ENCODE results near the gene NRG2.

Gene NRG2

GRCh38 chr5:139845846-139846681, 197.0 kb downstream of the NRG2 start:
- no peak overlapping the region for H3K4me3 ChIP-seq (ENCODE audit: low read depth, low read length)

- no peak overlapping the region for H3K4me3 ChIP-seq (ENCODE audit: low read depth, low read length)
Measured at GRCh38 chr5:139844472-139845145, 198.5 kb downstream of the NRG2 start.

GRCh38 chr5:139843991-139844390, 199.1 kb downstream of the NRG2 start:
- H3K4me3 ChIP-seq (ENCODE audit: low read depth, low read length) = no peak overlapping the region

DNA sequence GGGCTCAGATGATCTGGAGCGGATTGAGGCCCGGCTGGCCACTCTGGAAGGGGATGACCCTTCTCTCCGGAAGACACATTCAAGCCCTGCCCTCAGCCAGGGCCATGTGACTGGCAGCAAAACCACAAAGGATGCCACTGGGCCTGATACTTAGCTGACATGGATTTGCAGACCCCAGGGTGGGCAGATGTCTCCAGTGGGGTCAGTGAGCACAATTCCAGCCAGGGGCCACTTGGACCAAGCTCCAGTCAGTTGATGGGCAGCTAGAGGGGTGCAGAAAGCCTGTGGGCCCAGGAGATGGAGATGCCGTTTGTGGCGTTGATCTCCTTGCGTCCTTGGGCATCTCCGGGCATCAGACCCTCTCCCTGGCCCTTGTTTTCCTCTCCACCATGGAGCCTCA, 200.8 kb downstream of the NRG2 start:
- no peak overlapping the region for H3K4me3 ChIP-seq (ENCODE audit: low read depth, low read length)

- no peak overlapping the region for H3K4me3 ChIP-seq (ENCODE audit: low read depth, low read length)
Measured at GRCh38 chr5:139841549-139841948, 201.6 kb downstream of the NRG2 start.

DNA sequence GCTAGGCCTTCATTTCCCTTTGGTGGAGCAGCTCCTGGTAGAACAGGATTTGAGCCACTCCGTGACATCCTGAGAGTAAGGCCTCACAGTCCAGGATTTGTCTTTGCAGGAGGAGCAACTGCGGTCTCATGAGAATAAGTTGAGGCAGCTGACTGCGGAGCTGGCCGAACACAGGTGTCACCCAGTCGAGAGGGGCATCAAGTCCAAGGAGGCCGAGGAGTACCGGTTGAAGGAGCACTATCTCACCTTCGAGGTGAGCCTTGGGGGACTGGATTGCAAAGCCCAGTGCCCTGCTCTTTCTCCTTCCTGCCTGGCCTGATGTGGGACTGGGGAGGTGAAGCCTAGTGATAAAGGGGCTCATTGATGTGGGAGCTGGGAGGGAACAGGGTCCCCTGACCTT, 203.2 kb downstream of the NRG2 start:
- no peak overlapping the region for H3K4me3 ChIP-seq (ENCODE audit: low read depth, low read length)

DNA sequence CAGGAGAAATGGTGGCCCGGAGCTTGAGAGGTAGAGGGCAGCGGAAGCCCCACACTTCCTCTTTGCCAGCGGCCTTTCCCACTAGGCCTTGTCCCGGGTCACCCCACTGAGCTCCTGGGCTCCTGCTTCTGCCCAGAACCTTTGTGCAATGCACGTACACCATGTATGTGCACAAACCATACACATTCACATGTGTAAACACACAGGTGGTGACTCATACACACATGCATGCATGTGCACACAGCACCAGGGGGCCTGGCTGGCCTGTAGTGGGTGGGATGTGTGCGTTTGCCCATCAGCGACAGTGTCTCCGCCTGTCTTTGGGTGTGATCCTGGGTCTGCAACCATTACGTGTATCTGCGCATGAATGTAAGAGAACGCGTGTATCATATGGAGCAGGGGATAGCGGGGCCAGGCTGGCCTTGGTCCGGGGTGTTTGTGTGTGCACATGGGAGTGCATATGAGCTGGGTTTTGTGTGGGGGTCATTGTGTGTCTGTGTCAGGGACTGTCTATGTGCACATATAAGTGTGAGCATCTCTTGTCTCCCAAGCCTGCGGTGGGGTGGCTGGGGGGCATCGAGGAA, 203.8 kb downstream of the NRG2 start:
- H3K4me3 ChIP-seq (ENCODE audit: low read depth, low read length) = no peak overlapping the region

DNA sequence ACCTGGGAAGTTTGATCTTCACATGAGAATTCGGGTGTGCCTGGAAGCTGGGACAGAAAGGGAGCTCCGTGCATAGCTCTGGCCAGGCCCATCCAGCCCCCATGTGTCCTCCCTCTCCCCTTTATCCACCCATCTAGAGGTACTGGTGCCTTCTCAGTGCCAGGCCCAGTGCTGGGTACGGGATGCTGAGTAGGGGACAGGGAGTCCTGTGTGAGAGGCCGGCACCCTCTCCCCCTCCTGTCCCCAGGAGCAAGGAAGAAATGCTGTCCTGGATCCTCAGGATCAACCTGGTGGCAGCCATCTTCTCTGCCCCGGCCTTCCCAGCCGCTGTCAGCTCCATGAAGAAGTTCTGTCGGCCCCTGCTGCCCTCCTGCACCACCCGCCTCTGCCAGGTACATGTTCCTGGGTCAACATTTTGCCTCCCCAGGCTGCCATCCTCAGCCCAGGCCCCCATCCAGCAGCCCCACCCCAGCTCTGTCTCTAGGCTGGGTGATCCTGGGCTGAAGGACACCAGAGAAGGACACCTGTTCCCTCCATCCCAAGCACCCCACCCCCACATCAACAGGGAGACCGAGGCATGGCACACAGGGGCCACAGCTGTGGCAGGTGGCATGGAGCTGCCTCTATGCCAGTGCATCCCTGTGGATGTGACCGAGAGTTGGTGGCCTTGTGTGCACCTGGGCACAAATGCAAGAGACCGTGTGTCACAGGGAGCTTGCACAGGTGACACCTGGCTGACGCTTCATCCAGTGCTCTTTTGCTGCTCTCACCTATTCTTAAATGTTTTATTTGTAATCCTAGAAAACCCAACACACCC, 204.5 kb downstream of the NRG2 start:
- no peak overlapping the region for H3K4me3 ChIP-seq (ENCODE audit: low read depth, low read length)

DNA sequence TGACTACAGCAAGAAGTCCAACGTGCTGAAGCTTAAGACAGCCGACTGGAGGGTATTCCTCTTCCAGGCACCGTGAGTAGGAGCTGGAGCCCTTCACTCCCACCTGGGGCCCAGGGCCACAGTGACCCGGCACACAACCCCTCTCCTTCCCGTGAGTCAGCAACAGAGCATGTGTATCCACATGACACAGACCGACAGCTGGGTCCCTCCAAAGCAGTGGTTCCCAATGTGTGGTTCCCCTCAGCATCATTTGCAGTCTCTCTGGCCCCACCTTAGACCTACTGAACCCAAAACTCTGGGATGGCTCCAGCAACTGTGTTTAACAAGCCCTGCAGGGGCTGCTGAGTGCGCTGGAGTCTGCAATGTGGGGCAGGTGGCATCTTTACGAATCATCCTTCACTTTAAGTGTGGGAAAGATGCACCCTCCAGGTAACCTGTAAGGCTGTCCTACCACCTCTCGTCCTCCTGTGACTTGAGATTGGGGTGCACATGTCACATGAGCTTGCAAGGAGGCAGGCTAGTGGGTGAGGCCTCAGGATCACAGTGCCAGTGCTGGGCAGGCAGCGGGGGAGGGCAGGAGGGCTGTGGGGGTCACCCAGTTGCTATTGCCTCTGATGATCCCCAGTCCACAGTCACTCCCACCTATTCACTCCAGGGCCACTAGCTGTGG, 205.3 kb downstream of the NRG2 start:
- H3K4me3 ChIP-seq (ENCODE audit: low read depth, low read length) = no peak overlapping the region

DNA sequence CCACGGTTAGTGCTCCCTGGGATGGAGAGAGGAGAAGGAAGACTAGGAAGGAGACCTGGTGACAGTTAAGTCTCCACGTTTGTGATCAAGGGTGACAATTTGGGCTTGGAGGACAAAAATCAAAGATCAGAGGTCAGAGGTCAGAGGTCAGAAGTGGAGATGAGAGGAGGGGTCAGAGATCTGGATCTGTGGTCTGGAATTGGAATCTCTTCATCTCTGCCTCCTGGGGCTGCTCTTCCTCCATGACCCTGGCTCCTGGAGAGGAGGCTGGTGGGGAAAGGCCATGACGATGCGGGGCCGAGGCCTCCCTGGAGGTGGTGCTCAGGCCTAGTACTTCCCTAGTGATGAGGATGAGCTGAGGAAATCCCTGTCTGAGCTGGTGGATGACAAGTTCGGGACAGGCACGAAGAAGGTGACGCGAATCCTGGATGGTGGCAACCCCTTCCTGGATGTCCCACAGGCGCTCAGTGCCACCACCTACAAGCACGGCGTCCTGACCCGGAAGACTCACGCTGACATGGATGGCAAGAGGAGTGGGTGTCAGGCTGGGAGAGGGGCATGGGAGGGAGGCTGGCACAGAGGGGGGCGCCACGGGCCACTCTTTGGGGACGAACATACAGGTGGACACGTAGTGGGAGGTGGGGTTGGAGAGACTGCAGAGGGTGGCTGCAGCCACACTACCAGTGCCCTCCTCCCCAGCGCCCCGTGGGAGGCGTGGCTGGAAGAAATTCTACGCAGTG, 206.5 kb downstream of the NRG2 start:
- H3K4me3 ChIP-seq (ENCODE audit: low read depth, low read length) = no peak overlapping the region

- H3K4me3 ChIP-seq (ENCODE audit: low read depth, low read length) = no peak overlapping the region
Measured at GRCh38 chr5:139835656-139836055, 207.4 kb downstream of the NRG2 start.

- no peak overlapping the region for H3K4me3 ChIP-seq (ENCODE audit: low read depth, low read length)
Measured at GRCh38 chr5:139833525-139833924, 209.6 kb downstream of the NRG2 start.

DNA sequence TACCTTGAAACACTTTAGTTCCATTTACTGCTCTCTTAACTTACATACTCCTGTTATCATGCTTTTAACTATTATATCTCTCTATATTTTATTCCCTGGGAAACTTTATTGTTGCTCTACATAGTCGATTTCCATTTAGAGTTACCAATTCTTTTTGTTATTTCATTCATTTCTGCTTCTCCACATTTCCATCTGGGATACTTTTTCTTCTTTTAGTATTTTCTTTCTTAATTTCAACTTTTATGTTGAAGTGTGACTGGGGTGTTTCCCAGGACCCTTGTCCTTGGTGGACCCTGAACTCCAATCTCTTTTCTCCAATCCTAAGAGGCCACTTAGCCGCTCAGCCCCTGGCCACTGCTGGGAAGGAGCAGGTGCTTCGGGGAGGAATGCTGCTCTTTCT, 211.5 kb downstream of the NRG2 start:
- H3K4me3 ChIP-seq (ENCODE audit: low read depth, low read length) = no peak overlapping the region

GRCh38 chr5:139829471-139829870, 213.6 kb downstream of the NRG2 start:
- no peak overlapping the region for H3K4me3 ChIP-seq (ENCODE audit: low read depth, low read length)

DNA sequence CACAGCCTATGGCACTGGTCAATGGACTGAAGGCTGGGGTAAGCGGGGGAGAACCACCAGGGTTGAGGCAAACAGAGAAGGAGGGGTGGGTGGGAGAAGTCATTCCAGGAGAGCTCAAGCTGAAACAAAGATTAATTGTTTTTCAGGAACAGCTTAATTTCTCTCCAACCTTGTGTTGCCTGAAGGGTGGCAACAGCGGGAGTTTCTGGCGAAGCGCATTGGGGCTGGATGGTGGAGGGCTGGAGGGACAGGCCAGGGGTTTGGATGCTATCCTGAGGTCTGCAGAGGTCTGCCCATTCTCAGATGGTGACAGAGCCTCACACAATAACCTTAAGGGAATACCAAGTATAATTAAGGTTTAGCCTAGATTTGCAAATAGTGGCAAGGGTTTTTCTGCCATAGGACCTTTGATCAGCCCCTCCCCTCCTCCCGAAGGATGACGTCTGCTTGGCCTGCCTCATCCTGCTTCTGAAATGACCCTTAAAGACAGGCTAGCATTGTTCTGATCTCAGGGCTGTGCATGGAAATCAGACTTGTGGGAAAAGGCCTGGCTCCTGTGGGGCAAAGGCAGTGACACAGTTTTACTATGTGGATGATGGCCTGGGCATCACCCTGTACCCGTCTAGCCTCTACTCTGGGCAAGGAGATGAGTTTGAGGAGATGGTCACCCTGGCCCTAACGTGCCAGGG, 214.7 kb downstream of the NRG2 start:
- H3K4me3 ChIP-seq (ENCODE audit: low read depth, low read length) = no peak overlapping the region

- H3K4me3 ChIP-seq (ENCODE audit: low read depth, low read length) = no peak overlapping the region
Measured at GRCh38 chr5:139825690-139826089, 217.4 kb downstream of the NRG2 start.

GRCh38 chr5:139823757-139824355, 219.2 kb downstream of the NRG2 start:
- no peak overlapping the region for H3K4me3 ChIP-seq (ENCODE audit: low read depth, low read length)

DNA sequence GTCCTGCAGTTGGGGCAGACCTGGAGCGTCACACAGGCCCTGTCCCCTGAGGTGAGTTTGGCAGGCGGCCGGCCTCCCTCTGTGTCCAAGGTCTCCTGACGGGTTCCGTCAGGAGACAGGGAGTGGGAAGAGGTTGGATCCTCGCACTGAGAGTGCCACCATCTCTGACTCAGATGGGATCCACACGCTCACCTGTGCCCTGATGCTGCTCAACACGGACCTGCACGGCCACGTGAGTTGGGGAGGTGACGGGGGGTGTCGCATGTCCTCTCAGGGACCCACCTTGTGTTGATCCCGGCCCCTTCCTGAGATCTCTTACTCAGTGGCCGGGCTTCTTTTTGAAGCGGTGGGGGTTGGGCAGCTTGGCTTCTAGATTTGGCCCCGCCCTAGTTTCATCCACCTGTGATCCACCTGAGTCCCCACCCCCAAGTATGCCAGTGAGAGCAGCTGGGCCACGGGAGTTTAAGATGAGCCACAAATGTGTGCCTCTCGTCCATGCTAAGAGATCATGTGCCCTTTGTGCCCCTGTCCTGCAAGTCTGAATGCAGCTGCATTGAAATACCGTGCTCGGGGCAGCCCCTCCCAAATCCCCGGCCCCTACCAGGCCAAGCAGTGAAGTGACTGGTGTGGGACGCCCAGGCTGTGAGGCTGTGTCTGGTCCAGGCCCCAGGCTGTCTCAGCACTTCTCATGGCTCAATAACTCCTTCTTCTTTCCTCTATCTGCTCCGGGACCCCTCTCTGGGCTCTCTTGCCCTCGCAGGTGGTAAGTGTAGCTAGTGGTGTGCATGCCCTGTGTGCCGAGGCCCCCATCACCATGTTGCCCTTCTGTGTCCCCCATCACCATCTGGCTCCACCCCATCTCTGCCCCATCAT, 220.3 kb downstream of the NRG2 start:
- no peak overlapping the region for H3K4me3 ChIP-seq (ENCODE audit: low read depth, low read length)

Measured in iPS-11a (cell line).